ENCODE results near the gene C4orf51. TPM values are rescaled to one million over a fixed set of nuclear protein-coding genes. Genes with fewer than 3 reads are reported as not detected.
A peak's percentile ranks its signal among the peaks of the same experiment; 100 is the strongest.

Gene C4orf51
- total and polyA plus RNA-seq, 2 of the 8 experiments (the other 6 are each of a cell fraction or from before 2014, with no cell fraction given) = 0.54 TPM; not detected in 1

DNA sequence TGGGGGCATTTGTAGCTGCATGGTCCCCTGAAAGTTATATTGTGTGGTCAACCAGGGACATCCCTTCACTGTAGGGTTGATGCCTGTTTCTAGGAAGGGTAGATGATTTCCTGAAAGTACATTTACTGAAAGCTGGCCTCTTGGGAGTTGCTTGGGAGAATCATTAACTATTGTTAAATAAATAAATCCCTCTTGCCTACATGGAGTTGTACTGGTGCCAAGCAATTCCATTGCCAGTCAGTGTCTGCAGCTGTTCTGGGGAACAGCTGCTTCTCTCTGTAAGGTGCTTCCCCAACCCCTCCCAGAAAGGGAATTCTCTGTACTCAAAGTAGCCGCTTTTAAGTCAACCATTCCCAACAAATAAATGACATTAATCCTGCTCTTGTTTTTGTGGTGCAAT, 51.1 kb downstream of the C4orf51 start:
- no peak overlapping the region for H4K91ac ChIP-seq (replicated peaks; ENCODE audit: insufficient read length, low read length)
- WGBS, 2 experiments (ENCODE audit: extremely low coverage in 1 of 2, insufficient coverage in 1 of 2, insufficient read length in 1 of 2, insufficient replicate concordance in 2 of 2, low coverage in 1 of 2, low lambda C conversion rate in 2 of 2, missing lambda C conversion rate in 1 of 2) = 84% methylated on average over 1 of the region's 1 CpG; no CpG with 5 or more reads in 1 of the 2 experiments

More for the DNA sequence above, 51.1 kb downstream of the C4orf51 start:
- TF ChIP-seq HDAC2 (IDR thresholded peaks at IDR 0.05; ENCODE audit: borderline replicate concordance in 1 of 2, low read depth in 2 of 2, low read length in 2 of 2) = no peak
- no peak for TF ChIP-seq BRCA1 (IDR thresholded peaks at IDR 0.05; ENCODE audit: low read depth, low read length)
- TF ChIP-seq JUND (IDR thresholded peaks at IDR 0.05; ENCODE audit: low read length) = no peak
- no peak for TF ChIP-seq POLR2A (IDR thresholded peaks at IDR 0.05; ENCODE audit: control extremely low read depth in 1 of 2, low read depth in 2 of 2, low read length in 2 of 2)
- TF ChIP-seq POLR2AphosphoS5 (IDR thresholded peaks at IDR 0.05; ENCODE audit: low read depth, low read length) = no peak
- TF ChIP-seq TCF12 (IDR thresholded peaks at IDR 0.05; ENCODE audit: low read depth, low read length) = no peak
- no peak for TF ChIP-seq NRF1 (IDR thresholded peaks at IDR 0.05; ENCODE audit: low read depth, low read length)
- peaks cover 3 to 13% (median 9%) of the 10 kb centered on the region in 4 experiments for H3K4me1 ChIP-seq (replicated peaks in 1 of 4; ENCODE audit: control insufficient read depth in 3 of 4, insufficient read depth in 4 of 4, low read length in 3 of 4)
- no peaks in the 10 kb centered on the region for H3K79me2 ChIP-seq (ENCODE audit: control insufficient read depth in 1 of 2, insufficient read depth in 2 of 2, low read length in 2 of 2)
- H2BK12ac ChIP-seq (ENCODE audit: low read depth, low read length) = no peak overlapping the region
- no peaks in the 10 kb centered on the region for H3K9me3 ChIP-seq (ENCODE audit: insufficient read depth in 2 of 2, low read depth in 1 of 2, low read length in 1 of 2)
- H3K23ac ChIP-seq (ENCODE audit: insufficient read length) = no peak overlapping the region
- no peak overlapping the region for H3K27ac ChIP-seq (ENCODE audit: low read depth, low read length)
- H3K4me3 ChIP-seq (ENCODE audit: extremely low read depth in 1 of 4, insufficient read depth in 2 of 4, low read depth in 3 of 4, low read length in 4 of 4) = no peak overlapping the region
- no peaks in the 10 kb centered on the region; the same call in 1 of the 2 replicates for H3K23me2 ChIP-seq (ENCODE audit: low read depth, low read length)
- H2BK15ac ChIP-seq (ENCODE audit: low read length) = no peak overlapping the region
- no peak overlapping the region for H2BK5ac ChIP-seq (ENCODE audit: low read depth, low read length)
- no peak overlapping the region for H3K56ac ChIP-seq (replicated peaks; ENCODE audit: insufficient read length, low read depth, low read length)
- H3K79me1 ChIP-seq (ENCODE audit: low read depth, low read length) = no peaks in the 10 kb centered on the region
- FAIRE-seq = no peak
- ChIA-PET CTCF (ENCODE audit: partially characterized antibody) (interaction anchor here (0.9 kb wide), 1 partner anchor 76 kb away, joined by 3 read pairs; no protein-coding TSS in a partner anchor), POLR2A (ENCODE audit: partially characterized antibody) (no interaction called here)
- no peaks in the 10 kb centered on the region for H4K20me1 ChIP-seq (replicated peaks in 1 of 2; ENCODE audit: control insufficient read depth in 1 of 2, insufficient read depth in 2 of 2, low read length in 2 of 2)
- H2BK120ac ChIP-seq (replicated peaks; ENCODE audit: low read depth, low read length) = no peak overlapping the region
- H3K4ac ChIP-seq (replicated peaks; ENCODE audit: insufficient read length, low read depth, low read length) = no peak overlapping the region
- H3K27me3 ChIP-seq (replicated peaks in 1 of 4; ENCODE audit: control insufficient read depth in 3 of 4, extremely low read depth in 1 of 4, insufficient read depth in 3 of 4, low read length in 3 of 4) = no peaks in the 10 kb centered on the region; a peak in 2 of 7 replicates
- H4K5ac ChIP-seq (ENCODE audit: insufficient read length, low read depth, low read length) = no peak overlapping the region
- H3K9ac ChIP-seq (replicated peaks in 1 of 4; ENCODE audit: extremely low read depth in 1 of 4, low read depth in 3 of 4, low read length in 3 of 4) = no peak overlapping the region
- no peak overlapping the region for H3K4me2 ChIP-seq (ENCODE audit: insufficient read depth in 1 of 2, low read depth in 2 of 2, low read length in 2 of 2)
- H2BK20ac ChIP-seq (ENCODE audit: low read length) = no peak overlapping the region
- no peak overlapping the region for H4K8ac ChIP-seq (ENCODE audit: extremely low read depth, insufficient read depth, low read length)
- H3K36me3 ChIP-seq (ENCODE audit: control insufficient read depth in 2 of 4, insufficient read depth in 4 of 4, low read length in 3 of 4) = no peaks in the 10 kb centered on the region
- no peak overlapping the region for H2AK5ac ChIP-seq (ENCODE audit: low read depth, low read length)
- H3K14ac ChIP-seq (ENCODE audit: insufficient read length) = no peak overlapping the region
- H3K18ac ChIP-seq (ENCODE audit: extremely low read depth, low read length) = no peak overlapping the region
- 0 out of 2 replicates have a peak overlapping the region, but pooled peaks have one; percentile 37 for H2AFZ ChIP-seq (ENCODE audit: low read length)
- no peak for DNase-seq (ENCODE audit: low read depth in 1 of 2, low spot score in 2 of 2)

All from H1 (cell line).